ENCODE data around the gene ANKFY1. TPM values are rescaled to one million over a fixed set of nuclear protein-coding genes. Genes with fewer than 3 reads are reported as not detected.

ANKFY1 gene, protein sequence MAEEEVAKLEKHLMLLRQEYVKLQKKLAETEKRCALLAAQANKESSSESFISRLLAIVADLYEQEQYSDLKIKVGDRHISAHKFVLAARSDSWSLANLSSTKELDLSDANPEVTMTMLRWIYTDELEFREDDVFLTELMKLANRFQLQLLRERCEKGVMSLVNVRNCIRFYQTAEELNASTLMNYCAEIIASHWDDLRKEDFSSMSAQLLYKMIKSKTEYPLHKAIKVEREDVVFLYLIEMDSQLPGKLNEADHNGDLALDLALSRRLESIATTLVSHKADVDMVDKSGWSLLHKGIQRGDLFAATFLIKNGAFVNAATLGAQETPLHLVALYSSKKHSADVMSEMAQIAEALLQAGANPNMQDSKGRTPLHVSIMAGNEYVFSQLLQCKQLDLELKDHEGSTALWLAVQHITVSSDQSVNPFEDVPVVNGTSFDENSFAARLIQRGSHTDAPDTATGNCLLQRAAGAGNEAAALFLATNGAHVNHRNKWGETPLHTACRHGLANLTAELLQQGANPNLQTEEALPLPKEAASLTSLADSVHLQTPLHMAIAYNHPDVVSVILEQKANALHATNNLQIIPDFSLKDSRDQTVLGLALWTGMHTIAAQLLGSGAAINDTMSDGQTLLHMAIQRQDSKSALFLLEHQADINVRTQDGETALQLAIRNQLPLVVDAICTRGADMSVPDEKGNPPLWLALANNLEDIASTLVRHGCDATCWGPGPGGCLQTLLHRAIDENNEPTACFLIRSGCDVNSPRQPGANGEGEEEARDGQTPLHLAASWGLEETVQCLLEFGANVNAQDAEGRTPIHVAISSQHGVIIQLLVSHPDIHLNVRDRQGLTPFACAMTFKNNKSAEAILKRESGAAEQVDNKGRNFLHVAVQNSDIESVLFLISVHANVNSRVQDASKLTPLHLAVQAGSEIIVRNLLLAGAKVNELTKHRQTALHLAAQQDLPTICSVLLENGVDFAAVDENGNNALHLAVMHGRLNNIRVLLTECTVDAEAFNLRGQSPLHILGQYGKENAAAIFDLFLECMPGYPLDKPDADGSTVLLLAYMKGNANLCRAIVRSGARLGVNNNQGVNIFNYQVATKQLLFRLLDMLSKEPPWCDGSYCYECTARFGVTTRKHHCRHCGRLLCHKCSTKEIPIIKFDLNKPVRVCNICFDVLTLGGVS
- total RNA-seq: 10 to 100 TPM; 25.6 to 70.6 (median 44.9) TPM

DNA sequence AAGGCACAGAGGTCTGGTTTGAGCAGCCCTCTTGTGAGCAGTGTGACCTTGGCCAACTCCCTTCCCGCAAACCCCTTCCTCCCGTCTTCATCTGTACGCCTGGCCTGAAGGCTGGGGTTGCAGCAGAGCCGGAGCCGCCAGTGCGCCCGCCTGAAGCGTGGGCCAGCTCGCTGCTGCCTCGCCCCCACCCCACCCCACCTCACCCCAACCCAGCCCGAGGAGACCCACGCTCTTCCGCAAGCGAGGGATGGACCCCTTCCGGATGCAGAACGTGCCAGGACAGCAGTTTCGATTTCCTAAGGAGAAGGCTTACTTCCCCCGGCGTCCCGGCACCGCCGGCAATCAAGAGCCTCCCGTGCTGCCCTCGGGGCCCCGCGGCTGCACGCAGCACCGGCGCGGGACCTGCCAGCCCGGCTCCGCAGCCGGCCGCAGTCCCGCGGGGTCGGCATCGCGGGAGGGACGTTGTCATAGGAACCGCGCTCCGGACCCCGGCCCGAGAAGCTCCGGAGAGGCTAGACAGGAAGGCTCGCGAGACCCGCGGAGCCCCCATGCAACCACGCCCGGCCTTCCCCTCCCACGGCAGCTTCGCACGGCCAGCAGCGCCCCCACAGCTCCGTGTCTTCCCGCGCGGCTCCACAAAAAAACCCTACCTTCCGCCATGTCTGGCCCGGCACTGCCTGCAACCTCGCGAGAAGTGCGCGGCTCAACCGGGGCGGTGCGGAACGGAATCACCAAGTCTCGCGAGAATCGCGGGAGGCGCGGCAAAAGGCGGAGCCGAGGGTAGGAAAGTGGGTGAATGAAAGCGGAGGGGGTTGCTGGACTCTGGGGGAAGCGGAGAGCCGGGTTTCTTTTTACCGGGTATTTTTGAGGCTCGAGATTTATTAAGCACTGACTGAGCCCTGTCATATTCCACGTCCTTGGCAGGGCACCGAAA is at the start of gene ANKFY1:
TSS of gene ANKFY1 (minus strand) at position 698 of the 934 bp plus-strand sequence. CDS start at position 660, 38 bp downstream.
- TF ChIP-seq EP300 (IDR thresholded peaks at IDR 0.05): no peak
- peak in 2 of 3 donors; percentile 37 to 73 for TF ChIP-seq POLR2AphosphoS5 (IDR thresholded peaks at IDR 0.05)
- TF ChIP-seq, protein P1, sequence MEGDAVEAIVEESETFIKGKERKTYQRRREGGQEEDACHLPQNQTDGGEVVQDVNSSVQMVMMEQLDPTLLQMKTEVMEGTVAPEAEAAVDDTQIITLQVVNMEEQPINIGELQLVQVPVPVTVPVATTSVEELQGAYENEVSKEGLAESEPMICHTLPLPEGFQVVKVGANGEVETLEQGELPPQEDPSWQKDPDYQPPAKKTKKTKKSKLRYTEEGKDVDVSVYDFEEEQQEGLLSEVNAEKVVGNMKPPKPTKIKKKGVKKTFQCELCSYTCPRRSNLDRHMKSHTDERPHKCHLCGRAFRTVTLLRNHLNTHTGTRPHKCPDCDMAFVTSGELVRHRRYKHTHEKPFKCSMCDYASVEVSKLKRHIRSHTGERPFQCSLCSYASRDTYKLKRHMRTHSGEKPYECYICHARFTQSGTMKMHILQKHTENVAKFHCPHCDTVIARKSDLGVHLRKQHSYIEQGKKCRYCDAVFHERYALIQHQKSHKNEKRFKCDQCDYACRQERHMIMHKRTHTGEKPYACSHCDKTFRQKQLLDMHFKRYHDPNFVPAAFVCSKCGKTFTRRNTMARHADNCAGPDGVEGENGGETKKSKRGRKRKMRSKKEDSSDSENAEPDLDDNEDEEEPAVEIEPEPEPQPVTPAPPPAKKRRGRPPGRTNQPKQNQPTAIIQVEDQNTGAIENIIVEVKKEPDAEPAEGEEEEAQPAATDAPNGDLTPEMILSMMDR (IDR thresholded peaks at IDR 0.05): peak in 1 of 2 donors; percentile 9
- TF ChIP-seq POLR2A (IDR thresholded peaks at IDR 0.05): peak in 1 of 2 donors; percentile 57
- Histone ChIP-seq H3K4me1 (peaks cover 28% of the 10 kb centered on the region), H3K9me3 (no peaks in the 10 kb centered on the region), H3K27me3 (no peaks in the 10 kb centered on the region), H3K4me3 (peak within 1 kb of the TSS; percentile 94), H3K27ac (peak within 1 kb of the TSS; percentile 92), H3K36me3 (peaks cover 6% of the 10 kb centered on the region)
- DNase-seq (ENCODE audit: low spot score in 2 of 2): peak; percentile 98
- under 1% methylated on average over 39 of the region's 85 CpGs for WGBS

DNA sequence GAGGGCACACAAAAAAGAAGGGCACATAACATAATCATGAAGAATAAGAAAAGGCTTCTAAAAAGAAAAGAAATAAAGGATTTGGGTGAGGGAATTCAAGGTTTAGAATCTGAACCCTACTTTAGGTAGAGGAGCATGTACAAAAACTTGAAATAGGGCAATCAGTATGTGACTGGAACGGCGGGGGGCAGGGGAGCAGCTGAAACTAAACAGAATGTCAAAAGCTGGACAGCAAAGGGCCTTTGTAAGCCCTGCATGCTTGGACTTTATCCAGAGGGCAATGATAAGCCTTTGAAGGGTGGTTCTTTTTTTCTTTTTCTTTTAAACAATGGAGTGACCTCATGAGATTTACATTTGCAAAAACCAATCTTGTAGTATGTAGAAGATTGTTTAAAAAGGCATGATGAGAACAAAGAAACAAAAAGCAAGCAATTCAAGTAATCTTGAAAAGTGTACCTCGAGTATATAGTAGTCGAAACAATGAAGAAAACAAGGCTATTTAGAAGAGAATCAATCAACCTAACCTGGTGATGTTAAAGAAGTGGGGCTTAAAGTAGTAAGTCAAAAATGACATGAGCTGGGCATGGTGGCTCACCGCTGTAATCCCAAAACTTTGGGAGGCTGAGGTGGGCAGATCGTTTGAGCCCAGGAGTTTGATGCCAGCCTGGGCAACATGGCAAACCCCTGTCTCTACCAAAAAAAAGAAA is 46.7 kb upstream of the ANKFY1 start:
- 79% methylated on average over 6 of the region's 6 CpGs for WGBS
- no peak overlapping the region for H3K4me3 ChIP-seq
- TF ChIP-seq, protein P1 (IDR thresholded peaks at IDR 0.05): no peak
- TF ChIP-seq POLR2A (IDR thresholded peaks at IDR 0.05) (no peak), EP300 (IDR thresholded peaks at IDR 0.05) (no peak), POLR2AphosphoS5 (IDR thresholded peaks at IDR 0.05) (no peak)
- H3K27ac ChIP-seq: no peak overlapping the region
- DNase-seq (ENCODE audit: low spot score in 2 of 2): no peak
- H3K9me3 ChIP-seq: no peaks in the 10 kb centered on the region
- no peaks in the 10 kb centered on the region for H3K27me3 ChIP-seq
- H3K4me1 ChIP-seq: peaks cover 37% of the 10 kb centered on the region
- H3K36me3 ChIP-seq: peaks cover 6% of the 10 kb centered on the region

DNA sequence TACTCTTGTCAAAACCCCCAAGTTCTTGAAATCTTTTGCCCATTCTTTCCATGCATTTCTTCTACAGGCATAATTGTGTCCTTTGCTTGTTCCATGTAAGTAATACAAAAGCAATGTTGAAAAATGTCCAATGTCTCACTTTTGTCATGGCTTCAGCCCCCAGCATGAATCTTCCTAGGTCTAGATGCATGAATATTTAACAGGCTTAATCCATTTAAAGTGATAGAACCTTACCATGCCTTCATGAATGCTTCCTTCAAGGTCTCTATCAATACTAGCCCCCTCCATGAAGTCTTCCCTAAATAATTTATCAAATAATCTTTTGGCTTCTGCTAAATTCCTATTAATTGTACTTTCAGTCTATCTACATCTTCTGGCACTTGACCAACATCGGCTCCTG is 46.1 kb upstream of the ANKFY1 start:
- 29% methylated on average over 1 of the region's 1 CpG for WGBS
- Histone ChIP-seq H3K4me1 (peaks cover 36% of the 10 kb centered on the region), H3K27me3 (no peaks in the 10 kb centered on the region), H3K9me3 (no peaks in the 10 kb centered on the region), H3K27ac (no peak overlapping the region), H3K4me3 (no peak overlapping the region), H3K36me3 (peaks cover 10% of the 10 kb centered on the region)
- TF ChIP-seq POLR2AphosphoS5 (IDR thresholded peaks at IDR 0.05) (no peak), POLR2A (IDR thresholded peaks at IDR 0.05) (no peak), EP300 (IDR thresholded peaks at IDR 0.05) (no peak)
- TF ChIP-seq, protein P1 (IDR thresholded peaks at IDR 0.05): no peak
- no peak for DNase-seq (ENCODE audit: low spot score in 2 of 2)

DNA sequence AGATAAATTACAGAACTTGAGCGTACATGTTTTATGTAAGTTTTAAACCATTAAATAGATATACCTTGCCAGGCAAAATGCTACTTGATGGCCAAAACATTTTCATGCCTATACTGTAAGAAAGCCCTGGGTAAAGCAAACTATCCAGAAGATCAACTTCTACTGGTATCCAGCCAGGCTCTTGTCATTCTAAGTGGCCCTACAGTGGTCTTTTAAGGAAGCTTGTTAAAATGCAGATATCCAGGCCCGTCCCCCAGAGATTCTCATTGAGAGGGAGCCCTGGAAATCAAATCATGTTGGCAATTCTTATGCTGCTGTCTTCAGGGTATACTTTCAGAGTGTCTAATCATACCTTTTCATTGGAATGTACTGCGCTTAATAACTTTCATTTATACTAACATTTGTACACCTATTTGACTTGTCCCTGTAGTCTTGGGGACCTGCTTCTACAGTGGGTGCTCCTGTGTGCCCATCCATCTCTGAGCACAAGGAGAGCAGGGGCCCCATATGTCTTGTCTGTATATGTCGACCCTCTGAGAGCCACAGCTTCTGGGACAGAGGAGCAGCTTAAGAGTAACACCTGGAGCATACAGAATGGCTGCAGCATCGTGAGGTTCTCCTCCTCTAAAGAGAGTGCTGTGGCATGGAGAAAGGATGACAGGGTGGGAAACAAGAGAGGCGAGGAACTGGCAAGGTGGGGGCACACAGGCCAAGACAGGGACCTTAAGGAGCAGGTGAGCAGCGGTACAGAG is 43.6 kb upstream of the ANKFY1 start:
- Histone ChIP-seq H3K9me3 (no peaks in the 10 kb centered on the region), H3K27me3 (no peaks in the 10 kb centered on the region), H3K36me3 (peaks cover 14% of the 10 kb centered on the region), H3K4me3 (no peak overlapping the region), H3K27ac (no peak overlapping the region), H3K4me1 (peaks cover 17% of the 10 kb centered on the region)
- 75% methylated on average over 7 of the region's 7 CpGs for WGBS
- no peak for DNase-seq (ENCODE audit: low spot score in 2 of 2)
- TF ChIP-seq POLR2AphosphoS5 (IDR thresholded peaks at IDR 0.05): no peak
- TF ChIP-seq, protein P1 (IDR thresholded peaks at IDR 0.05): no peak
- TF ChIP-seq EP300 (IDR thresholded peaks at IDR 0.05): no peak
- TF ChIP-seq POLR2A (IDR thresholded peaks at IDR 0.05): no peak
